Neural progenitor cell (in vitro differentiated cells): ENCODE results near the gene OR6C68. TPM values are rescaled to one million over a fixed set of nuclear protein-coding genes. Genes with fewer than 3 reads are reported as not detected.

Experiments
- DNase-seq: peaks from one replicate; pipeline ENCODE4 v3.0.0-alpha.2; 2016; ENCODE audit warnings: low spot score
- H2AFZ ChIP-seq: fragments of 200-600 bp; sonication (generic); replicated peaks from 2 replicates; pipeline ENCODE4 v1.6.1; 2016; ENCODE audit warnings: antibody characterized with exemption
- H3F3A ChIP-seq: fragments of 200-600 bp; sonication (generic); 2 replicates; pipeline ENCODE4 v1.6.1; 2016; ENCODE audit warnings: antibody characterized with exemption, low read depth
- H3K27ac ChIP-seq: fragments of 200-600 bp; sonication (generic); 2 replicates; pipeline ENCODE4 v1.5.1; 2016; ENCODE audit warnings: mild to moderate bottlenecking
- H3K27me3 ChIP-seq: fragments of 200-600 bp; sonication (generic); 2 replicates; pipeline ENCODE4 v1.6.1; 2016; ENCODE audit warnings: mild to moderate bottlenecking, moderate library complexity
- H3K36me3 ChIP-seq: fragments of 200-600 bp; sonication (generic); 2 replicates; pipeline ENCODE4 v1.5.1; 2016
- H3K4me1 ChIP-seq: fragments of 200-600 bp; sonication (generic); 2 replicates; pipeline ENCODE4 v1.6.1; 2016; ENCODE audit warnings: mixed run types
- H3K4me2 ChIP-seq: fragments of 200-600 bp; sonication (generic); 2 replicates; pipeline ENCODE4 v1.6.1; 2016
- H3K4me3 ChIP-seq: fragments of 200-600 bp; sonication (generic); 2 replicates; pipeline ENCODE4 v1.5.1; 2016
- H3K79me2 ChIP-seq: fragments of 200-600 bp; sonication (generic); 2 replicates; pipeline ENCODE4 v1.6.1; 2016; ENCODE audit warnings: low read depth
- H3K9ac ChIP-seq: fragments of 200-600 bp; sonication (generic); 2 replicates; pipeline ENCODE4 v1.6.1; 2016
- H3K9me3 ChIP-seq: fragments of 200-600 bp; sonication (generic); 2 replicates; pipeline ENCODE4 v1.5.1; 2016; ENCODE audit warnings: low read depth
- H4K20me1 ChIP-seq: fragments of 200-600 bp; sonication (generic); 2 replicates; pipeline ENCODE4 v1.6.1; 2016; ENCODE audit warnings: low read depth
- H3K27ac Mint-ChIP-seq: 3 replicates; pipeline ENCODE4 v1.8.0; 2021; ENCODE audit warnings: mixed read lengths
- H3K27me3 Mint-ChIP-seq: 2 replicates; pipeline ENCODE4 v1.8.0; 2022; ENCODE audit warnings: low read depth, mild to moderate bottlenecking, inconsistent platforms, moderate library complexity, mixed read lengths; ENCODE audit not compliant: insufficient read depth
- H3K36me3 Mint-ChIP-seq: 3 replicates; pipeline ENCODE4 v1.8.0; 2021; ENCODE audit warnings: mixed read lengths
- H3K4me1 Mint-ChIP-seq: 3 replicates; pipeline ENCODE4 v1.8.0; 2021; ENCODE audit warnings: mixed read lengths
- H3K4me3 Mint-ChIP-seq: 3 replicates; pipeline ENCODE4 v1.8.0; 2021; ENCODE audit warnings: mild to moderate bottlenecking, moderate library complexity, mixed read lengths
- H3K9me3 Mint-ChIP-seq: 3 replicates; pipeline ENCODE4 v1.8.0; 2020; ENCODE audit warnings: mixed read lengths
- CTCF ChIP-seq: fragments of 200-600 bp; sonication (generic); IDR thresholded peaks from 2 replicates; pipeline ENCODE4 v1.5.1; 2017; ENCODE audit warnings: antibody characterized with exemption, mild to moderate bottlenecking
- EZH2 ChIP-seq: fragments of 200-600 bp; sonication (generic); IDR thresholded peaks from 2 replicates; pipeline ENCODE4 v1.6.1; 2017; ENCODE audit warnings: antibody characterized with exemption, mild to moderate bottlenecking, moderate library complexity
- EZH2phosphoT487 ChIP-seq: fragments of 200-600 bp; sonication (generic); IDR thresholded peaks from 2 replicates; pipeline ENCODE4 v1.6.1; 2017; ENCODE audit warnings: antibody characterized with exemption
- total RNA-seq: library from RNA; depleted of rRNA; stranded (reverse); fragments of >200 nt; gene quantifications from 2 replicates; pipeline ENCODE4 v1.2.3, GENCODE V29; 2015; ENCODE audit warnings: low replicate concordance

The OR6C68 gene
- total RNA-seq, 1 donor from 2014 or later: not detected

DNA sequence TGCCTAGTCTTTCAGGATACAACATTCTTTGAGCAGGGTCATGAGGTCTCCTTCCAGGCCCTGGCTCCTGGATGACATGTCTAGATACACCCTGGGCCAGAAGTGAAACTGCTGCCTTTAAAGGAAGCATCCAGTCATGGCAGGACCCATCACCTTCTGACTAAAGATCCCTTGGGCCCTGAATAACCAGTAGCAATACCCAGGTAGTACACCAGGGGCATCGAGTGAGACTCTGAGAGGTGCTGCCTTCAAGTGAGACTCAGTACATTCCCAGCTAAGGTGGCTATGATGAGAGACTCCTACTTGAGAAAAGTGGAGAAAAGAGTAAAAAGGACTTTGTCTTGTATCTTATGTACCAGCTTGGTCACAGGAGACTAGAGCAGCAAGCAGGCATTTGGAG, 23.5 kb downstream of the OR6C68 start:
- DNase-seq: peak; percentile 4
- H3K27ac Mint-ChIP-seq: no peak overlapping the region

GRCh38 chr12:55516391-55516790, 24.2 kb downstream of the OR6C68 start:
- no peak overlapping the region for H3K27ac Mint-ChIP-seq
- H2AFZ ChIP-seq: no peak overlapping the region
- H3F3A ChIP-seq: no peaks in the 10 kb centered on the region
- H3K79me2 ChIP-seq: no peaks in the 10 kb centered on the region
- H3K4me2 ChIP-seq: no peak overlapping the region
- no peak for TF ChIP-seq CTCF
- TF ChIP-seq EZH2phosphoT487: no peak
- TF ChIP-seq EZH2: no peak
- H3K9ac ChIP-seq: no peak overlapping the region
- DNase-seq: no peak
- H3K27ac ChIP-seq: no peak overlapping the region
- H3K4me3 ChIP-seq: no peak overlapping the region
- no peaks in the 10 kb centered on the region for H3K27me3 ChIP-seq
- H3K9me3 ChIP-seq: no peaks in the 10 kb centered on the region
- no peaks in the 10 kb centered on the region for H3K36me3 Mint-ChIP-seq
- H3K4me1 ChIP-seq: no peaks in the 10 kb centered on the region
- H3K9me3 Mint-ChIP-seq: peaks cover 16% of the 10 kb centered on the region
- no peak overlapping the region for H3K4me3 Mint-ChIP-seq
- H3K36me3 ChIP-seq: no peaks in the 10 kb centered on the region
- H4K20me1 ChIP-seq: no peaks in the 10 kb centered on the region
- H3K4me1 Mint-ChIP-seq: no peaks in the 10 kb centered on the region
- no peaks in the 10 kb centered on the region for H3K27me3 Mint-ChIP-seq

More for the DNA sequence above, 23.5 kb downstream of the OR6C68 start:
- Histone ChIP-seq H3K36me3 (no peaks in the 10 kb centered on the region), H3K9ac (no peak overlapping the region), H3K27me3 (no peaks in the 10 kb centered on the region), H3K27ac (no peak overlapping the region), H3K79me2 (no peaks in the 10 kb centered on the region), H3K4me1 (no peaks in the 10 kb centered on the region), H3K9me3 (no peaks in the 10 kb centered on the region), H3F3A (no peaks in the 10 kb centered on the region), H4K20me1 (no peaks in the 10 kb centered on the region), H2AFZ (no peak overlapping the region), H3K4me2 (no peak overlapping the region), H3K4me3 (no peak overlapping the region)
- Mint-ChIP-seq H3K4me3 (no peak overlapping the region), H3K36me3 (no peaks in the 10 kb centered on the region), H3K4me1 (no peaks in the 10 kb centered on the region), H3K27me3 (no peaks in the 10 kb centered on the region), H3K9me3 (peaks cover 16% of the 10 kb centered on the region)
- TF ChIP-seq CTCF: peak; percentile 22
- no peak for TF ChIP-seq EZH2

Other genes with a start within 250 kb of the OR6C68 start
- gene OR6C74, start 247.8 kb upstream of the OR6C68 start, total RNA-seq: not detected in 2 replicates
- not detected in 2 replicates for gene OR6C6, start 195.8 kb upstream of the OR6C68 start, total RNA-seq
- not detected in 2 replicates for gene OR6C1, start 178.0 kb upstream of the OR6C68 start, total RNA-seq
- not detected in 2 replicates for gene OR6C3, start 161.6 kb upstream of the OR6C68 start, total RNA-seq
- not detected in 2 replicates for gene OR6C75, start 129.4 kb upstream of the OR6C68 start, total RNA-seq
- not detected in 2 replicates for gene OR6C65, start 91.8 kb upstream of the OR6C68 start, total RNA-seq
- not detected in 2 replicates for gene OR6C76, start 66.1 kb upstream of the OR6C68 start, total RNA-seq
- gene OR6C2, start 48.3 kb upstream of the OR6C68 start, total RNA-seq: not detected in 2 replicates
- not detected in 2 replicates for gene OR6C70, start 22.2 kb upstream of the OR6C68 start, total RNA-seq
- not detected in 2 replicates for gene OR6C4, start 57.2 kb downstream of the OR6C68 start, total RNA-seq
- gene OR2AP1, start 80.1 kb downstream of the OR6C68 start, total RNA-seq: not detected in 2 replicates
- not detected in 2 replicates for gene OR10P1, start 144.5 kb downstream of the OR6C68 start, total RNA-seq
- 43.4 and 75.2 TPM in 2 replicates for gene ITGA7, start 215.5 kb downstream of the OR6C68 start, total RNA-seq
- 48.1 and 92.5 TPM in 2 replicates for gene BLOC1S1, start 223.7 kb downstream of the OR6C68 start, total RNA-seq
- gene RDH5, start 228.0 kb downstream of the OR6C68 start, total RNA-seq: 3.0 and 14.6 TPM in 2 replicates
- 257 and 305 TPM in 2 replicates for gene CD63, start 236.6 kb downstream of the OR6C68 start, total RNA-seq